RWPE1 (cell line): ENCODE results near the gene TYMP.

Source experiments
- CTCF ChIA-PET: fragments of 350-600 bp; sonication (Branson Sonifier 250); formaldehyde crosslinking; extraction: SDS; loops from one replicate; lab custom pipeline; 2021; lab: Yijun Ruan, JAX
- POLR2A ChIA-PET: fragments of 400-600 bp; formaldehyde crosslinking; extraction: SDS; loops from one replicate; lab custom pipeline; 2020; ENCODE audit warnings: antibody characterized with exemption; ENCODE audit not compliant: low non-redundant PET; lab: Yijun Ruan, JAX
- DNase-seq: peaks from one replicate; pipeline ENCODE4 v3.0.0; 2012; ENCODE audit warnings: low spot score
- H3K27ac ChIP-seq: fragments of 450-650 bp; 2 replicates; pipeline ENCODE4 v1.5.1; 2017
- TF ChIP-seq, protein P1 (sequence below): fragments of 450-650 bp; conservative IDR thresholded peaks from 2 replicates; pipeline ENCODE4 v1.5.1; 2017; ENCODE audit warnings: low read depth, mild to moderate bottlenecking

Gene TYMP

DNA sequence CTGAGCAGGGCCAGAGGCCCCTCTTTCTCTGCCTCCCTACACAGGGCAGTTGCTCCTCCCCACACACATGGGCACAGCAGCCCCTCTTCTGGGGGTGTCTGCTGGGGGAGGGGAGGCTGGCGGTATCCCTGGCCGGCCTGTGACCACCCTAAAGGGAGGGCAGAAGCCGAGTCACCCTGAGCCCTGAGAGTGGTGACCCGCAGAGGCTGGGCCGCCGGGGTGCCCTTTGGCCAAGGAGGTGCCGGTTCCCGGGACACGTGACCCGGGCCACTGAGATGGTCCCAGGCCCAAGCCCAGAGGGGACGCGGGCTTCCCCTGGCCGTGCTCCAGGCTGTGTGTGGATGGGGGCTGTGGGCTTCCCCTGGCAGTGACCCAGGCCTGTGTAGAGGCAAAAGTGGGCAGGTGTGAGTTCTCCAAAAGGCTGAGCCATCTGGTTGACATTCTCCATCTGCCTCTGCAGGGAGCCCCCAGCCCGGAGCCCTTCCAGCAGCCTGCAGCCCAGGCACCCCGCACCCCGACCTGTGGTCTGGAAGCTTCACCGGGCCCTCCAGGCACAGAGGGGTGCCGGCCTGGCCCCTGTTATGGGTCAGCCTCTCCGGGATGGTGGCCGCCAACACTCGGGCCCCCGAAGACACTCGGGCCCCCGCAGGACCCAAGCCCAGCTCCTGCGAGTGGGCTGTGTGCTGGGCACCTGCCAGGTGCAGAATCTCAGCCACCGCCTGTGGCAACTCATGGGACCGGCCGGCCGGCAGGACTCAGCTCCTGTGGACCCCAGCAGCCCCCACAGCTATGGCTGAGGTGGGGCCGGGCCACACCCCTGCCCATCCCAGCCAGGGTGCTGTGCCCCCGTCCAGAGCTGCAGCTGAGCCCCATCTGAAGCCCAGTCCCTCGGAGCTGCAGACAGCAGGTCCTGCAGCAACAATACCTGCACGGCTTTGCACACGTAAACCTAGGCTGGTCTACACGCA lies 47.4 kb downstream of the TYMP start:
- POLR2A ChIA-PET: interaction anchor here (1.0 kb wide), 1 partner anchor 10 kb away, joined by 4 read pairs; no protein-coding TSS in a partner anchor
- peak overlapping the region; percentile 34; the same call in 1 of the 2 replicates for H3K27ac ChIP-seq
- TF ChIP-seq, protein P1, sequence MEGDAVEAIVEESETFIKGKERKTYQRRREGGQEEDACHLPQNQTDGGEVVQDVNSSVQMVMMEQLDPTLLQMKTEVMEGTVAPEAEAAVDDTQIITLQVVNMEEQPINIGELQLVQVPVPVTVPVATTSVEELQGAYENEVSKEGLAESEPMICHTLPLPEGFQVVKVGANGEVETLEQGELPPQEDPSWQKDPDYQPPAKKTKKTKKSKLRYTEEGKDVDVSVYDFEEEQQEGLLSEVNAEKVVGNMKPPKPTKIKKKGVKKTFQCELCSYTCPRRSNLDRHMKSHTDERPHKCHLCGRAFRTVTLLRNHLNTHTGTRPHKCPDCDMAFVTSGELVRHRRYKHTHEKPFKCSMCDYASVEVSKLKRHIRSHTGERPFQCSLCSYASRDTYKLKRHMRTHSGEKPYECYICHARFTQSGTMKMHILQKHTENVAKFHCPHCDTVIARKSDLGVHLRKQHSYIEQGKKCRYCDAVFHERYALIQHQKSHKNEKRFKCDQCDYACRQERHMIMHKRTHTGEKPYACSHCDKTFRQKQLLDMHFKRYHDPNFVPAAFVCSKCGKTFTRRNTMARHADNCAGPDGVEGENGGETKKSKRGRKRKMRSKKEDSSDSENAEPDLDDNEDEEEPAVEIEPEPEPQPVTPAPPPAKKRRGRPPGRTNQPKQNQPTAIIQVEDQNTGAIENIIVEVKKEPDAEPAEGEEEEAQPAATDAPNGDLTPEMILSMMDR: no peak
- CTCF ChIA-PET: interaction anchor here (0.6 kb wide), 1 partner anchor 78 kb away, joined by 3 read pairs; no protein-coding TSS in a partner anchor
- no peak for DNase-seq

DNA sequence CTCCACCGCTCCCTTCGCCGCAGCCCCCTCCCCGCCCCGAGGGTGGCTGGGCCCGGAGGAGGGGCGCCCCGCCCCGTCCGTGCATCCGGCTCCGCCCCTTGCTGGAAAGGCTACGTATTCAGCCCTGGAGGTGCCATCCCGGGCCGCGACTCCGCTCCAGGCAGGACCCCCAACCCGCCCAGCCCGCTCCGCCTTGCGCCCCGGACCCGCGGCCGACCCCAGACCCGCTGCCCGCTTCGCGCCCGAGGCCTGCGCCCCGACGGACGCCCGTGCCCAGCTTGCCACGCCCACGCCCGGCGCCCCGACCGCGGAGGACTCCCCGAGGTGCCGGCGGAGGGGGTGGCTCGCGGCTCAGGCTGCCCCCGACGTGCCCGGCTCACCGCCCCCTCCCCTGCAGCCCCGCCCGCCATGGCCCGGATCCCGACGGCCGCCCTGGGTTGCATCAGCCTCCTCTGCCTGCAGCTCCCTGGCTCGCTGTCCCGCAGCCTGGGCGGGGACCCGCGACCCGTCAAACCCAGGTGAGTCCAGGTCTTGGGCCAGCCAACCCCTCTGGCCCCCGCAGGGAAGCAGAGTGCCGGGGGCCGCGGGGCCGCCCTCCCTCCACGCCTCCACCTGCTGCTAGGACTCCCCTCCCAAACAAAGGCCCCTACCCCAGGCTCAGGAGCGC lies 48.2 kb downstream of the TYMP start, which contains the start of gene ADM2:
ADM2 (plus strand) TSS at position 104 of the 667 bp plus-strand sequence; CDS start at position 409, 305 bp downstream.
- DNase-seq: no peak
- TF ChIP-seq, protein P1: no peak
- ChIA-PET CTCF (no interaction called here), POLR2A (interaction anchor here (1.0 kb wide), 1 partner anchor 10 kb away, joined by 4 read pairs; no protein-coding TSS in a partner anchor)
- H3K27ac ChIP-seq: peak within 1 kb of the TSS; percentile 34; the same call in 1 of the 2 replicates

DNA sequence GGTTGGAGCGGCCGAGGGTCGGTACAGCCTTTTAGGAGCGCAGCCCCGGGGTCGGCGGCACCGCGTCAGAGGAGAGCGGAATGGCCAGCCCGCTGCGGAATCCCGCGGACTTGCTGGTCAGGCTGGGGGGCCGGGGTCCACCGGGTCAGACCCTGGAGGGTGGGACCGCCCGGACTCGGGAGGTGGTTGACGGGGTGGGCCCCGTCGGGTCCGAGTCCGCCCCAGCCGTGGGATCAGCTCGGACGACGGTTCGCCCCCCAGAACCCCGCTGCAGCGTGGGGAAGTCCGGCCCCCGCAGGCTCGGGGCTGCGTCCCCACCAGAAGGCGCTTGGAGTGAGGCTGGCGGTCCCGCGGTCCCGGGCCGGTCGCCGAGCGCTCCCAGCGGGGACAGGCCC lies 48.8 kb downstream of the TYMP start:
- ChIA-PET CTCF (no interaction called here), POLR2A (interaction anchor here (1.0 kb wide), 1 partner anchor 9 kb away, joined by 4 read pairs; no protein-coding TSS in a partner anchor)
- peak overlapping the region; percentile 34; the same call in 1 of the 2 replicates for H3K27ac ChIP-seq
- no peak for DNase-seq
- TF ChIP-seq, protein P1: no peak

DNA sequence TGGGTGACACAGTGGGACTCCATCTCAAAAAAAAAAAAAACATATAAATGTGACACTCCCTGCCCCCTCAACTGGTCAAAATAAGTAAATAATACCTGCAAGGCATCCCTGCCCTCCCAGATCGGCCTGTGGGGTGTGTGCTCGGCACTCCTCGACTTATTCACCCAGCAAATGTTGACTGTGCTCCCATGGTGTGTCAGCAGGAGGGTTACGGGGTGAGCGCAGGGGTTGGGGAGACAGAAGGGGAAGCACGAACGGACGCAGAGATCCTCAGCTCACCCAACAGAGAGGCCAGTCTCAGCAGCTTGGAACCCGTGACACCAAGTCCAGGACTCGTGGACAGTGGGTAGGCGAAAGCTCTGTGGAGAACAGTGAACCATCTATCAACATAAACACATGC lies 50.1 kb downstream of the TYMP start:
- no peak overlapping the region for H3K27ac ChIP-seq
- CTCF ChIA-PET: interaction anchor here (0.6 kb wide), 1 partner anchor 25 kb away, joined by 3 read pairs; no protein-coding TSS in a partner anchor
- TF ChIP-seq, protein P1: no peak
- no peak for DNase-seq
- POLR2A ChIA-PET: no interaction called here

GRCh38 chr22:50477923-50478322 lies 51.9 kb downstream of the TYMP start:
- CTCF ChIA-PET: interaction anchor here (1.1 kb wide), 1 partner anchor 20 kb away, joined by 3 read pairs; no protein-coding TSS in a partner anchor
- no peak for DNase-seq
- POLR2A ChIA-PET: no interaction called here
- H3K27ac ChIP-seq: no peak overlapping the region
- TF ChIP-seq, protein P1: no peak

DNA sequence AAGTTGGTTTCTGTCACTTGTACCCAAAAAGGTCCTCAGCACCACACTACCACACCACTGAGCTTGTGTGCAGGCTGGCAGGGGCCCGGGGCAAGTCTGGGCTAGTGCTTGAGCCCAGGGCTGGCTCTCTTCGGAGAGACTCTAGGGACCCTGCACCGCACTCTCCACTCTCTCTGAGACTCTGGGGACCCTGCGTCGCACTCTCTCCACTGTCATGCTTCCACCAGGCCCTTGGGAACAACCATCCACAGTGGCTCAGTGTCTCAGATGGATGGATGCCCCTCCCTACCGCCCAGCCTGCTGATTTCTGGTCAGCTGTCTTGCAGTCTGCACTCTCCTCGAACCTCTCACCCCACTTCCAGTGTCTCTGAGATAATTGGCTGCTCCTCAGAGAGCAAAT lies 52.9 kb downstream of the TYMP start:
- ChIA-PET CTCF (no interaction called here), POLR2A (no interaction called here)

More for the DNA sequence above, 52.9 kb downstream of the TYMP start:
- no peak for DNase-seq
- TF ChIP-seq, protein P1: no peak
- peak overlapping the region; percentile 87 for H3K27ac ChIP-seq
